Measurements from ENCODE around the gene PCNX2. TPM values are rescaled to one million over a fixed set of nuclear protein-coding genes. Genes with fewer than 3 reads are reported as not detected.

The PCNX2 gene
- total RNA-seq, 4 donors from 2014 or later: 4.3 to 19.5 (median 9.0) TPM

- 58 to 61% methylated on average over 3 to 8 of the region's 8 CpGs for WGBS, 2 donors
- intact Hi-C loops (cut with DNase I): no loop called here
- no peak for DNase-seq
Observed at GRCh38 chr1:233020426-233020825, 275.1 kb downstream of the PCNX2 start.

DNA sequence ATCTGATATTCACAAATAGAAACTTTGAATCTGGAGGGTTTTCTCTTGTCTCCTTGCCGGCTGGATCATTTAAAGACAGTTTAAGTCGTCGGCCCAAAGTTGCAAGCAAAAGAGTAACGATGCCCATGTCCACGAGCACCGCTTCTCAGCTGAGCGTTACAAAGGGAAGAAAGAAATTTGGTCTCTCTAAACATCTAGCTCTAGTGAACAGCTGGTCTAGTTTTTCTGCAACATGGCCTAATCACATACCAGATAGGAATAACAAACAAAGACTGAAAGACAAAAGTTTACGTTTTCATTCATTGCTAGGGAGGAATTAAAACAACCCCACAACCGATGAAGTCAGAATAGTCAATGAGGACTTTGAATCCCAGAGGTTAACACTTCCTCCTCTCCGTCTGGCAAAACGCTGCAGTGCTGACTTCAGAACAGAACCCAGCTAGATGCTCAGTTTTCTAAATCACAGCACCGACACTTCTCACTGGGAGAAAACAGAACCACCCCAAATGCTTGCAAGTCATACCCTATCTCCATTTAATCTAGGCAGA lies 275.7 kb downstream of the PCNX2 start:
- DNase-seq: no peak
- Histone ChIP-seq H3K4me3 (no peak overlapping the region), H3K9me3 (no peaks in the 10 kb centered on the region), H3K36me3 (peaks cover 0 to under 1% (median 0%) of the 10 kb centered on the region in 3 donors), H3K27ac (no peak overlapping the region), H3K4me1 (peaks cover 0 to 6% (median under 1%) of the 10 kb centered on the region in 3 donors), H3K27me3 (no peaks in the 10 kb centered on the region)
- intact Hi-C loops (cut with DNase I): no loop called here
- TF ChIP-seq CTCF (IDR thresholded peaks at IDR 0.05) (no peak), POLR2A (IDR thresholded peaks at IDR 0.05) (no peak)
- WGBS, 2 donors: 80 to 85% methylated on average over 11 to 12 of the region's 12 CpGs

More at GRCh38 chr1:233020426-233020825, 275.1 kb downstream of the PCNX2 start:
- Histone ChIP-seq H3K36me3 (no peaks in the 10 kb centered on the region), H3K9me3 (no peaks in the 10 kb centered on the region), H3K27ac (no peak overlapping the region), H3K27me3 (no peaks in the 10 kb centered on the region), H3K4me1 (peaks cover 0 to 12% (median 3%) of the 10 kb centered on the region in 3 donors), H3K4me3 (no peak overlapping the region)
- TF ChIP-seq POLR2A (IDR thresholded peaks at IDR 0.05): no peak

GRCh38 chr1:233019083-233019482 lies 276.4 kb downstream of the PCNX2 start:
- peaks cover 0 to 8% (median 0%) of the 10 kb centered on the region in 3 donors for H3K36me3 ChIP-seq
- no peaks in the 10 kb centered on the region for H3K4me1 ChIP-seq
- TF ChIP-seq CTCF (IDR thresholded peaks at IDR 0.05) (no peak), POLR2A (IDR thresholded peaks at IDR 0.05) (no peak)
- intact Hi-C loops (cut with DNase I): no loop called here
- no peak overlapping the region for H3K4me3 ChIP-seq
- DNase-seq: no peak
- H3K27me3 ChIP-seq: no peaks in the 10 kb centered on the region
- WGBS, 2 donors: 86 to 92% methylated on average over 3 of the region's 3 CpGs
- H3K27ac ChIP-seq: no peak overlapping the region
- H3K9me3 ChIP-seq: no peaks in the 10 kb centered on the region

GRCh38 chr1:233016798-233017197 lies 278.7 kb downstream of the PCNX2 start:
- intact Hi-C loops (cut with DNase I): no loop called here
- no peak for TF ChIP-seq CTCF (IDR thresholded peaks at IDR 0.05)
- H3K36me3 ChIP-seq: peaks cover 0 to 28% (median 0%) of the 10 kb centered on the region in 3 donors

GRCh38 chr1:233015965-233016364 lies 279.6 kb downstream of the PCNX2 start:
- Histone ChIP-seq H3K36me3 (peaks cover 0 to 29% (median 0%) of the 10 kb centered on the region in 3 donors), H3K27me3 (no peaks in the 10 kb centered on the region), H3K27ac (no peak overlapping the region), H3K4me3 (no peak overlapping the region), H3K4me1 (no peaks in the 10 kb centered on the region), H3K9me3 (no peaks in the 10 kb centered on the region)
- no peak for DNase-seq
- intact Hi-C loops (cut with DNase I): no loop called here
- WGBS, 2 donors: 80 to 81% methylated on average over 2 of the region's 2 CpGs
- TF ChIP-seq POLR2A (IDR thresholded peaks at IDR 0.05) (no peak), CTCF (IDR thresholded peaks at IDR 0.05) (no peak)

More at GRCh38 chr1:233016798-233017197, 278.7 kb downstream of the PCNX2 start:
- WGBS, 2 donors: 60 to 69% methylated on average over 6 of the region's 6 CpGs
- DNase-seq: no peak
- Histone ChIP-seq H3K4me1 (no peaks in the 10 kb centered on the region), H3K27ac (no peak overlapping the region), H3K4me3 (no peak overlapping the region), H3K9me3 (no peaks in the 10 kb centered on the region), H3K27me3 (no peaks in the 10 kb centered on the region)

DNA sequence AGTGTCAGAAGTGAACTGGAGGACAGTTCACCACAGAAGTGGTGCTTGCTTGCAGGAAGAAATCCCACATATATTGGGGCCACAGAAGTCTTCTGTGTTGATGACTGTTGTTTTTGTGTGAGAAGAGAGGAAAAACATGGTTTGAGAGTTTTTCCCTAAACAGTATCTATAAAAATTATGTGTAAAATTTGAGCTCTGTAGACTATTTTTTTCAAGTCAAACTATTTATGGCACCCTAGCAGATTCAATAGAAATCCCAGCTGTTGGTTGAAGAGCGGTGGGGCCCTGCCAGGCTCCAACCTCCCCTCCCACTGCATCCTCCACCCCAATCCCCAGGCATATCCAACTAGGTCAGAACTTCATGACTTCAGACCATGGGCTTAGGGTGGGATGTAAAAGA lies 283.5 kb downstream of the PCNX2 start:
- intact Hi-C loops (cut with DNase I): no loop called here
- no peak for DNase-seq
- H3K36me3 ChIP-seq: peaks cover 0 to 29% (median 0%) of the 10 kb centered on the region in 3 donors
- no peaks in the 10 kb centered on the region for H3K9me3 ChIP-seq
- H3K27ac ChIP-seq: no peak overlapping the region
- 88 to 100% methylated on average over 1 of the region's 1 CpG for WGBS, 2 donors
- TF ChIP-seq POLR2A (IDR thresholded peaks at IDR 0.05) (no peak), CTCF (IDR thresholded peaks at IDR 0.05) (no peak)
- H3K4me3 ChIP-seq: no peak overlapping the region
- H3K4me1 ChIP-seq: no peaks in the 10 kb centered on the region
- no peaks in the 10 kb centered on the region for H3K27me3 ChIP-seq

All from esophagus squamous epithelium (tissue), 5 donors.